NCI-H748 (cell line): Measurements from ENCODE around the gene ERGIC2.

Source experiments
- DNase-seq: peaks from one replicate; lab custom pipeline; 2025; ENCODE audit not compliant: unreplicated experiment; lab: John Stamatoyannopoulos, UW

ERGIC2 gene

GRCh38 chr12:29376118-29376517 lies 4.9 kb downstream of the ERGIC2 start:
- DNase-seq, result no peak

- no peak for DNase-seq
These were observed 6.1 kb downstream of the ERGIC2 start for GRCh38 chr12:29374913-29375312.

- DNase-seq, result no peak
These were observed 7.0 kb downstream of the ERGIC2 start for GRCh38 chr12:29374012-29374411.

GRCh38 chr12:29365091-29365490 lies 15.9 kb downstream of the ERGIC2 start:
- DNase-seq, result no peak

GRCh38 chr12:29354954-29355353 lies 26.0 kb downstream of the ERGIC2 start:
- DNase-seq, result no peak

GRCh38 chr12:29350080-29350479 lies 30.9 kb downstream of the ERGIC2 start:
- peak; percentile 6 for DNase-seq

GRCh38 chr12:29346769-29347421 lies 34.1 kb downstream of the ERGIC2 start:
- DNase-seq, result no peak

GRCh38 chr12:29343022-29343799 lies 37.8 kb downstream of the ERGIC2 start:
- no peak for DNase-seq

- DNase-seq, result no peak
These were observed 43.6 kb downstream of the ERGIC2 start for GRCh38 chr12:29337325-29337724.

GRCh38 chr12:29334937-29335336 lies 46.0 kb downstream of the ERGIC2 start:
- DNase-seq, result no peak

GRCh38 chr12:29333178-29333577 lies 47.8 kb downstream of the ERGIC2 start:
- DNase-seq, result no peak

- no peak for DNase-seq
These were observed 51.6 kb downstream of the ERGIC2 start for GRCh38 chr12:29329411-29329810.

GRCh38 chr12:29322157-29322556 lies 58.8 kb downstream of the ERGIC2 start:
- no peak for DNase-seq

- no peak for DNase-seq
These were observed 60.5 kb downstream of the ERGIC2 start for GRCh38 chr12:29320295-29321085.

- peak; percentile 40 for DNase-seq
These were observed 63.2 kb downstream of the ERGIC2 start for GRCh38 chr12:29317556-29318363.

- no peak for DNase-seq
These were observed 64.2 kb downstream of the ERGIC2 start for GRCh38 chr12:29316752-29317151.

- DNase-seq, result no peak
These were observed 66.6 kb downstream of the ERGIC2 start for GRCh38 chr12:29314416-29314815.

GRCh38 chr12:29310899-29311298 lies 70.1 kb downstream of the ERGIC2 start:
- no peak for DNase-seq

GRCh38 chr12:29309320-29309902 lies 71.6 kb downstream of the ERGIC2 start:
- DNase-seq, result peak; percentile 17

- no peak for DNase-seq
These were observed 74.3 kb downstream of the ERGIC2 start for GRCh38 chr12:29306682-29307081.

- no peak for DNase-seq
These were observed 74.7 kb downstream of the ERGIC2 start for GRCh38 chr12:29306266-29306665.
